Lower leg skin (tissue), 3 donors: Measurements from ENCODE around the gene INF2.

ENCODE experiments used
- CTCF ChIP-seq, 3 donors: fragments of 450-650 bp; IDR thresholded peaks; one replicate each; pipeline ENCODE4 v1.5.1; 2016; ENCODE audit warnings: antibody characterized with exemption in 3 of 3, mild to moderate bottlenecking in 3 of 3, moderate library complexity in 2 of 3
- POLR2A ChIP-seq, 2 donors: fragments of 450-650 bp; IDR thresholded peaks; one replicate each; pipeline ENCODE4 v1.6.1; 2016 to 2017; ENCODE audit warnings: antibody characterized with exemption in 2 of 2, mild to moderate bottlenecking in 1 of 2, moderate library complexity in 1 of 2

GRCh38 chr14:104749111-104749649 is 59.8 kb downstream of the INF2 start:
- TF ChIP-seq CTCF (IDR thresholded peaks at IDR 0.05): no peak
- no peak for TF ChIP-seq POLR2A (IDR thresholded peaks at IDR 0.05)
